ENCODE measurements around the gene MAL.
"Not testable (repeated sequence)": the region's sequence is repeated elsewhere in the genome, so short reads cannot be mapped to it uniquely, and the experiment has no call there.

The MAL gene

DNA sequence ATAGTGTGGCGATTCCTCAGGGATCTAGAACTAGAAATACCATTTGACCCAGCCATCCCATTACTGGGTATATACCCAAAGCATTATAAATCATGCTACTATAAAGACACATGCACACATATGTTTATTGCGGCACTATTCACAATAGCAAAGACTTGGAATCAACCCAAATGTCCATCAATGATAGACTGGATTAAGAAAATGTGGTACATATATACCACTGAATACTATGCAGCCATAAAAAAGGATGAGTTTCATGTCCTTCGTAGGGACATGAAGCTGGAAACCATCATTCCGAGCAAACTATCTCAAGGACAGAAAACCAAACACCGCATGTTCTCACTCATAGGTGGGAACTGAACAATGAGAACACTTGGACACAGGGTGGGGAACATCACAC is 72.8 kb downstream of the MAL start:
- DNase-seq (ENCODE audit: low read depth in 2 of 2): not testable (repeated sequence)

DNA sequence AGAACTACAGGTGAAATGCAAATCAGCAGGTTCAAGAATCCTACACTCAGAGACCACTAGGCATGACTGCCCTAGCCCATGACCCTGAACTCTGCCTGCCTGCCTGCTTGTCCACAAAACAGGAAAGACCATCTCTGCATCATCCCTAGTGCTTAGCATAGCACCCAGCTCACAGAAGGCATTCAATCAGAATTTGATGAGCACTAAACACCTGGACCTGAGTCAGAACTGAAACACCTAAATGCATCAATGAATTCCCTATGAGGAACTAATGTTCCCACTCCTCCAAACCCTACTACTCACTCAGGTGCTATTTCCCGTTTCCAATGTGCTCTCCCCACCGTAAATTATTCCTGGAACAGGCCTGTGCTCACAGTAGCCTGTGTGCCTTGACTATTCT is 74.4 kb downstream of the MAL start:
- no peak for DNase-seq (ENCODE audit: low read depth in 2 of 2)

All from stimulated activated CD8-positive, alpha-beta memory T cell treated with anti-CD3 and anti-CD28 coated beads, Interleukin-2, amount 100 ng/mL, for 1 hour (primary cell).